ENCODE results near the gene HNRNPU.
"Not testable (repeated sequence)": the region's sequence is repeated elsewhere in the genome, so short reads cannot be mapped to it uniquely, and the experiment has no call there.

The HNRNPU gene

GRCh38 chr1:244837597-244838258 lies 26.6 kb downstream of the HNRNPU start:
- peak; percentile 62 for DNase-seq

- DNase-seq, result no peak
Measured at GRCh38 chr1:244836584-244836983, 27.8 kb downstream of the HNRNPU start.

- peak; percentile 80 for DNase-seq
Measured at GRCh38 chr1:244836135-244836521, 28.2 kb downstream of the HNRNPU start.

- peak; percentile 99 for DNase-seq
Measured at GRCh38 chr1:244835276-244836134, 28.8 kb downstream of the HNRNPU start, which contains the start of gene COX20. COX20 (plus strand) TSS chr1:244835658; CDS start chr1:244835715, 57 bp downstream.

GRCh38 chr1:244834543-244835275 lies 29.6 kb downstream of the HNRNPU start:
- peak; percentile 99 for DNase-seq

- DNase-seq, result peak; percentile 89
Measured at GRCh38 chr1:244833734-244834542, 30.4 kb downstream of the HNRNPU start.

GRCh38 chr1:244833260-244833659 lies 31.1 kb downstream of the HNRNPU start:
- DNase-seq, result not testable (repeated sequence)

- DNase-seq, result no peak
Measured at GRCh38 chr1:244830639-244831038, 33.7 kb downstream of the HNRNPU start.

- DNase-seq, result no peak
Measured at GRCh38 chr1:244826712-244827111, 37.6 kb downstream of the HNRNPU start.

GRCh38 chr1:244822878-244823277 lies 41.5 kb downstream of the HNRNPU start:
- DNase-seq, result no peak

- DNase-seq, result no peak
Measured at GRCh38 chr1:244821134-244821533, 43.2 kb downstream of the HNRNPU start.

- DNase-seq, result no peak
Measured at GRCh38 chr1:244820131-244820530, 44.2 kb downstream of the HNRNPU start.

- DNase-seq, result no peak
Measured at GRCh38 chr1:244817415-244817894, 46.9 kb downstream of the HNRNPU start.

GRCh38 chr1:244815600-244816099 lies 48.7 kb downstream of the HNRNPU start:
- DNase-seq, result no peak

GRCh38 chr1:244813327-244813726 lies 51.0 kb downstream of the HNRNPU start:
- no peak for DNase-seq

- DNase-seq, result no peak
Measured at GRCh38 chr1:244810221-244810620, 54.1 kb downstream of the HNRNPU start.

- DNase-seq, result no peak
Measured at GRCh38 chr1:244807138-244807537, 57.2 kb downstream of the HNRNPU start.

- DNase-seq, result no peak
Measured at GRCh38 chr1:244804841-244805240, 59.5 kb downstream of the HNRNPU start.

GRCh38 chr1:244802556-244803239 lies 61.6 kb downstream of the HNRNPU start:
- no peak for DNase-seq

- no peak for DNase-seq
Measured at GRCh38 chr1:244802041-244802440, 62.3 kb downstream of the HNRNPU start.

- DNase-seq, result peak; percentile 80
Measured at GRCh38 chr1:244801246-244801645, 63.1 kb downstream of the HNRNPU start.

GRCh38 chr1:244800821-244801220 lies 63.5 kb downstream of the HNRNPU start:
- DNase-seq, result no peak
